K562 (cell line): ENCODE results near the gene CEBPB. TPM values are rescaled to one million over a fixed set of nuclear protein-coding genes. Genes with fewer than 3 reads are reported as not detected.

Experiments
- CHCHD3 ChIP-seq: fragments of 250-450 bp; sonication (Bioruptor Pico); IDR thresholded peaks from 2 replicates; pipeline ENCODE4 v2.1.2; 2022; ENCODE audit warnings: mild to moderate bottlenecking
- FOXK2 ChIP-seq, 2 experiments: fragments of 450-650 bp; IDR thresholded peaks in 1 of 2; conservative IDR thresholded peaks in 1 of 2; 2 replicates each; pipeline ENCODE4 v1.6.1; 2016; ENCODE audit warnings: low read depth in 2 of 2, mild to moderate bottlenecking in 1 of 2
- HDAC6 ChIP-seq: IDR thresholded peaks from 2 replicates; pipeline ENCODE4 v1.6.1; 2012; ENCODE audit warnings: low read depth, mild to moderate bottlenecking, control low read depth, inconsistent platforms, low read length, moderate library complexity
- NFXL1 ChIP-seq: fragments of 450-650 bp; formaldehyde crosslinking; IDR thresholded peaks from 2 replicates; pipeline ENCODE4 v1.4.0; 2021; ENCODE audit warnings: mild to moderate bottlenecking
- RBM25 ChIP-seq: fragments of 200-400 bp; formaldehyde crosslinking; IDR thresholded peaks from 2 replicates; pipeline ENCODE4 v1.6.1; 2018; ENCODE audit warnings: low read length, low read depth, moderate library complexity; ENCODE audit not compliant: severe bottlenecking
- SIN3B ChIP-seq: fragments of 450-650 bp; IDR thresholded peaks from 2 replicates; pipeline ENCODE4 v1.6.1; 2017; ENCODE audit warnings: low read depth, mild to moderate bottlenecking, moderate library complexity
- TEAD1 ChIP-seq, 2 experiments: fragments of 450-650 bp in 1 of 2; sonication (generic) in 1 of 2; formaldehyde crosslinking; IDR thresholded peaks; 2 replicates each; pipeline versions ENCODE4 v1.4.0 to v1.8.0; 2020 to 2022; ENCODE audit warnings: mild to moderate bottlenecking in 2 of 2, missing genetic modification reagents in 1 of 2
- TEAD2 ChIP-seq: fragments of 450-650 bp; IDR thresholded peaks from 2 replicates; pipeline ENCODE4 v1.6.1; 2016; ENCODE audit warnings: missing genetic modification characterization, control low read depth, missing compliant biosample characterization
- THRAP3 ChIP-seq: fragments of 450-650 bp; IDR thresholded peaks from 2 replicates; pipeline ENCODE4 v1.6.1; 2016; ENCODE audit warnings: mild to moderate bottlenecking, inconsistent platforms, borderline replicate concordance
- ZNF232 ChIP-seq: sonication (generic); formaldehyde crosslinking; IDR thresholded peaks from 2 replicates; pipeline ENCODE4 v1.8.0; 2022; ENCODE audit warnings: mild to moderate bottlenecking, missing genetic modification reagents
- ZNF318 ChIP-seq, 2 experiments: fragments of 450-650 bp; IDR thresholded peaks; 2 replicates each; pipeline ENCODE4 v1.6.1; 2016; ENCODE audit warnings: mild to moderate bottlenecking in 2 of 2, borderline replicate concordance in 1 of 2, low read depth in 1 of 2, moderate library complexity in 1 of 2
- polyA plus RNA-seq, 8 experiments: library from polyadenylated mRNA; depleted of rRNA in 4 of 8; stranded (reverse) in 5 of 8; unstranded in 3 of 8; fragments of >200 nt; fragmentation: Nextera tagmentation in 2 of 8; fragmentation: Illumina TruSeq in 1 of 8; extraction: Ambion mirVana in 2 of 8; extraction: Trizol in 1 of 8; gene quantifications; 2 replicates each; pipeline versions ENCODE4 v1.2.1 to v1.2.3, GENCODE V29; 2011 to 2014; ENCODE audit warnings: inconsistent platforms in 1 of 8, missing spikeins in 1 of 8
- total RNA-seq, 7 experiments: library from RNA; depleted of rRNA in 6 of 7; stranded (reverse); fragments of >200 nt in 6 of 7; fragmentation: Illumina TruSeq in 2 of 7; extraction: Trizol in 2 of 7; gene quantifications; 2 replicates each; pipeline versions ENCODE4 v1.2.1 to v1.2.3, GENCODE V29; 2011 to 2021; ENCODE audit warnings: low replicate concordance in 1 of 7

CEBPB gene
- total and polyA plus RNA-seq, 9 of the 15 experiments (the other 6 are each of a cell fraction or from before 2014, with no cell fraction given), result 1.2 to 72.6 (median 7.8) TPM

- no peak for TF ChIP-seq ZNF318 (IDR thresholded peaks at IDR 0.05; ENCODE audit: borderline replicate concordance in 1 of 2, low read depth in 1 of 2)
- no peak for TF ChIP-seq NFXL1 (CRISPR knock-in tag)
- no peak for TF ChIP-seq FOXK2 (conservative IDR thresholded peaks at IDR 0.05 in 1 of 2, IDR thresholded peaks at IDR 0.05 in 1 of 2; ENCODE audit: low read depth in 2 of 2)
- no peak for TF ChIP-seq CHCHD3
- TF ChIP-seq SIN3B, result peak; percentile 73
- 0 out of 2 replicates have a peak, but pooled peaks have one; percentile 85 for TF ChIP-seq ZNF232 (CRISPR knock-in tag)
- TF ChIP-seq TEAD2 (tag), result no peak
- TF ChIP-seq THRAP3, result no peak
- TF ChIP-seq HDAC6, result no peak
- TF ChIP-seq TEAD1 (CRISPR knock-in tag; IDR thresholded peaks at IDR 0.05), result peak in 1 of 2 experiments; percentile 58; a peak in 1 of 4 replicates
- TF ChIP-seq RBM25, result peak; percentile 98
Measured at GRCh38 chr20:50153500-50154377, 36.9 kb upstream of the CEBPB start, which contains the start of gene PEDS1 (continued).
